Transverse colon (tissue), 1 donor: ENCODE measurements around the gene SLC2A4.

Experiments used
- EP300 ChIP-seq: sonication (generic); formaldehyde crosslinking; IDR thresholded peaks from one replicate; pipeline ENCODE4 v1.6.1; 2017; ENCODE audit warnings: antibody characterized with exemption, low read depth
- POLR2A ChIP-seq: fragments of 450-650 bp; IDR thresholded peaks from one replicate; pipeline ENCODE4 v1.6.1; 2016; ENCODE audit warnings: antibody characterized with exemption, mild to moderate bottlenecking, moderate library complexity

DNA sequence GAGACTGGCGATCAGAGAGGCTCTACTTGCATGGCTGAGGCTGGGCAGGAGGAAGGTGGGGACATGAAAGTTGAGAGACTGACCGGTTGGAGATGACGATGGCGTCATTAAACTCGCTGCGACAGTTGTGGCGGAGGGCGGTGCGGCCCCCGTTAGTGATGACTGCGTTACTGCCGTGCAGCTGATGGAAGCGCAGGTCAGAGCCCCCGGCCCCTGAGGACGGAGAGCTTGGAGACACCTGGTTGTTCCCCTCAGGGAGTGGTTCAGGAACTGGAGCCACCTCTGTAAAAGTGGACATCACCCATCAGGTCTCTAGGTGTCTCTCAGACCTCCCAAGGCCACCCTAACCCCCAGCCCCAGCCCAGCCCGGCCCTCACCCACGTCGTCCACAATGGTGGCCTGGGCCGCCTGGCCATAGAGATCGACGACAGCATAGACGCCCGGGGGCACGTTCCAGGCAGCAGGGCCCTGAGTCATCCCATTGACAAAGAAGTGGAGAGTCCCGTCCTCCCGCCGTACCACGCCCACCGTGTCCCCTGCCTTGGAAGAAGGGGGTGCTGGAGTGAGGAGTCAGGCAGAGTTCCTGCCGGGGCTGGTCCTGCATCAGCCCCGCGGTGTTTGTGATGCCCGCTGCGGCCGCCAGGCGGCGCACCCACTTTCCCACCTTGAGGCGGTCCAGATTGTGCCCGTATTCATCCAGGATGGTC lies 42.4 kb downstream of the SLC2A4 start:
- TF ChIP-seq POLR2A (no peak), EP300 (no peak)
